Endothelial cell of umbilical vein (primary cell): Measurements from ENCODE around the gene FRY. TPM values are rescaled to one million over a fixed set of nuclear protein-coding genes. Genes with fewer than 3 reads are reported as not detected.

Source experiments
- BruUV-seq: library from RNA; stranded (reverse); fragments of 400-500 nt; replicated peaks from 2 replicates; lab custom pipeline; 2021; lab: Mats Ljungman, UMichigan
- CTCF ChIA-PET: fragments of 300-600, 350-600 bp; sonication (Branson Sonifier 250); formaldehyde crosslinking; loops from one replicate; lab custom pipeline; 2021; ENCODE audit warnings: antibody characterized with exemption, inconsistent platforms; lab: Charles Lee
- POLR2A ChIA-PET: fragments of 300-600, 350-600 bp; sonication (Branson Sonifier 250); formaldehyde crosslinking; loops from one replicate; lab custom pipeline; 2021; ENCODE audit warnings: antibody characterized with exemption, inconsistent platforms; lab: Charles Lee
- DNase-seq: peaks from one replicate; pipeline ENCODE4 v3.0.0-alpha.2; 2011; ENCODE audit warnings: low read depth, low spot score
- FAIRE-seq: peaks from 2 replicates; lab custom pipeline; 2011; peaks lifted over from hg19 to GRCh38; lab: Jason Lieb, UNC
- H2AFZ ChIP-seq: 2 replicates; pipeline ENCODE4 v1.6.0; 2012; ENCODE audit warnings: low read depth, low read length, control low read depth, inconsistent platforms
- H3K27ac ChIP-seq: 2 replicates; pipeline ENCODE4 v1.5.1; 2011; ENCODE audit warnings: low read depth, mild to moderate bottlenecking, control low read depth, low read length, moderate library complexity; ENCODE audit not compliant: insufficient read depth
- H3K27me3 ChIP-seq, 2 experiments: 2 replicates each; pipeline versions ENCODE4 v1.6.0 to v1.6.1; 2011; ENCODE audit warnings: low read length in 2 of 2, mixed read lengths in 1 of 2; ENCODE audit not compliant: control insufficient read depth in 2 of 2, insufficient read depth in 2 of 2
- H3K36me3 ChIP-seq, 2 experiments: 2 replicates in 1 of 2; 3 replicates in 1 of 2; pipeline ENCODE4 v1.5.1; 2011; ENCODE audit warnings: low read length in 2 of 2, mild to moderate bottlenecking in 1 of 2, moderate library complexity in 1 of 2; ENCODE audit not compliant: control insufficient read depth in 2 of 2, insufficient read depth in 2 of 2; ENCODE audit errors: extremely low read depth in 1 of 2
- H3K4me1 ChIP-seq: 3 replicates; pipeline ENCODE4 v1.5.1; 2011; ENCODE audit warnings: mild to moderate bottlenecking, low read length; ENCODE audit not compliant: control insufficient read depth, insufficient read depth; ENCODE audit errors: extremely low read depth
- H3K4me2 ChIP-seq: 2 replicates; pipeline ENCODE4 v1.6.1; 2011; ENCODE audit warnings: low read length, control low read depth, mixed read lengths; ENCODE audit not compliant: insufficient read depth
- H3K4me3 ChIP-seq, 3 experiments: fragments of 200-600 bp in 1 of 3; sonication (generic), shearing (Covaris generic) in 1 of 3; replicated peaks in 1 of 3; 2 replicates each; pipeline ENCODE4 v1.5.1; 2011 to 2016; ENCODE audit warnings: control low read depth in 3 of 3, low read length in 3 of 3, mild to moderate bottlenecking in 2 of 3, inconsistent platforms in 1 of 3, low read depth in 1 of 3, moderate library complexity in 1 of 3; ENCODE audit not compliant: insufficient read depth in 1 of 3
- H3K79me2 ChIP-seq: 2 replicates; pipeline ENCODE4 v1.6.0; 2012; ENCODE audit warnings: low read length, inconsistent platforms; ENCODE audit not compliant: control insufficient read depth, insufficient read depth
- H3K9ac ChIP-seq: replicated peaks from 2 replicates; pipeline ENCODE3; 2011; ENCODE audit warnings: low read length, control low read depth; ENCODE audit not compliant: insufficient read depth; ENCODE audit errors: extremely low read depth
- H3K9me1 ChIP-seq: replicated peaks from 3 replicates; pipeline ENCODE4 v1.6.0; 2011; ENCODE audit warnings: mild to moderate bottlenecking, low read length; ENCODE audit not compliant: control insufficient read depth, insufficient read depth; ENCODE audit errors: extremely low read depth
- H3K9me3 ChIP-seq: replicated peaks from 2 replicates; pipeline ENCODE4 v1.5.1; 2012; ENCODE audit warnings: low read length, inconsistent platforms; ENCODE audit not compliant: control insufficient read depth, insufficient read depth
- H4K20me1 ChIP-seq: replicated peaks from 2 replicates; pipeline ENCODE3; 2011; ENCODE audit warnings: mild to moderate bottlenecking, low read length; ENCODE audit not compliant: control insufficient read depth, insufficient read depth; ENCODE audit errors: extremely low read depth
- CTCF ChIP-seq, 2 donors: IDR thresholded peaks; 1 replicate in 1 of 2; 2 replicates in 1 of 2; pipeline ENCODE4 v1.5.1; 2011; ENCODE audit warnings: low read length in 2 of 2, mild to moderate bottlenecking in 2 of 2, moderate library complexity in 2 of 2, control low read depth in 1 of 2, inconsistent platforms in 1 of 2, low read depth in 1 of 2; ENCODE audit not compliant: insufficient read depth in 1 of 2; ENCODE audit errors: extremely low read depth in 1 of 2
- EZH2 ChIP-seq: IDR thresholded peaks from 2 replicates; pipeline ENCODE4 v1.6.1; 2012; ENCODE audit warnings: borderline replicate concordance, low read depth, mild to moderate bottlenecking, moderate library complexity, low read length, inconsistent platforms; ENCODE audit not compliant: severe bottlenecking
- FOS ChIP-seq: IDR thresholded peaks from 2 replicates; pipeline ENCODE4 v1.6.1; 2011; ENCODE audit warnings: mild to moderate bottlenecking, low read length, moderate library complexity, borderline replicate concordance; ENCODE audit not compliant: insufficient read depth
- GATA2 ChIP-seq: IDR thresholded peaks from 2 replicates; pipeline ENCODE4 v1.7.0; 2011; ENCODE audit warnings: low read depth, mild to moderate bottlenecking, moderate library complexity, mixed read lengths, low read length; ENCODE audit not compliant: insufficient read length, insufficient read depth
- JUN ChIP-seq: IDR thresholded peaks from 2 replicates; pipeline ENCODE4 v1.6.1; 2011; ENCODE audit warnings: borderline replicate concordance, low read depth; ENCODE audit not compliant: insufficient read length, insufficient read depth
- MAX ChIP-seq: IDR thresholded peaks from 2 replicates; pipeline ENCODE4 v1.6.1; 2011; ENCODE audit not compliant: insufficient read depth, insufficient read length
- MYC ChIP-seq: IDR thresholded peaks from one replicate; pipeline ENCODE4 v1.6.1; 2011; ENCODE audit warnings: mild to moderate bottlenecking, low read depth, low read length
- POLR2A ChIP-seq: IDR thresholded peaks from 2 replicates; pipeline ENCODE4 v1.6.1; 2012; ENCODE audit warnings: low read depth, mild to moderate bottlenecking, control low read depth, low read length
- POLR2AphosphoS5 ChIP-seq: IDR thresholded peaks from 2 replicates; pipeline ENCODE4 v1.6.1; 2012; ENCODE audit warnings: low read depth, mild to moderate bottlenecking, control low read depth, low read length, moderate library complexity; ENCODE audit not compliant: insufficient read depth
- dilution Hi-C: fragments of 300-500 bp; cut with MboI; formaldehyde crosslinking; loops from one replicate; pipeline ENCODE4 v1.15.0; 2019; ENCODE audit warnings: low sequenced_read_pairs; ENCODE audit not compliant: extremely low pct_ligation_motif_present
- intact Hi-C: fragments of 100-400 bp; cut with micrococcal nuclease; formaldehyde crosslinking; loops from one replicate; pipeline ENCODE4 v1.10.0; 2022
- polyA plus RNA-seq, 4 experiments: library from polyadenylated mRNA; depleted of rRNA in 3 of 4; stranded (reverse) in 3 of 4; unstranded in 1 of 4; fragments of >200 nt; gene quantifications; 2 replicates each; pipeline versions ENCODE4 v1.2.1 to v1.2.3, GENCODE V29; 2011 to 2012; ENCODE audit warnings: missing spikeins in 1 of 4
- total RNA-seq: library from RNA; stranded (reverse); gene quantifications from 2 replicates; pipeline ENCODE4 v1.2.3, GENCODE V29; 2021

The FRY gene
- total and polyA plus RNA-seq, 2 donors (not counting 3 experiments of a cell fraction or from before 2014, with no cell fraction given), result 57.3 to 75.8 TPM

- Histone ChIP-seq H3K9me3 (no peaks in the 10 kb centered on the region), H3K9ac (no peak overlapping the region), H3K27ac (no peak overlapping the region), H2AFZ (no peak overlapping the region), H3K4me2 (no peak overlapping the region), H3K27me3 (peaks cover 0 to 1% of the 10 kb centered on the region in 2 experiments), H3K79me2 (no peaks in the 10 kb centered on the region), H3K36me3 (peaks cover 0 to 3% of the 10 kb centered on the region in 2 experiments), H4K20me1 (no peaks in the 10 kb centered on the region), H3K9me1 (no peaks in the 10 kb centered on the region), H3K4me1 (no peaks in the 10 kb centered on the region), H3K4me3 (no peak overlapping the region)
- intact Hi-C loops (no loop called here), dilution Hi-C loops (no loop called here)
- no peak for TF ChIP-seq POLR2AphosphoS5
- no peak for TF ChIP-seq EZH2
- no peak for TF ChIP-seq POLR2A
- no peak for TF ChIP-seq CTCF (IDR thresholded peaks at IDR 0.05; ENCODE audit: extremely low read depth in 1 of 2, insufficient read depth in 1 of 2, low read depth in 1 of 2, low read length in 2 of 2)
- no peak for TF ChIP-seq FOS
- no peak for TF ChIP-seq MAX
- no peak for TF ChIP-seq JUN
- TF ChIP-seq MYC, result no peak
- no peak for TF ChIP-seq GATA2
- DNase-seq, result peak; percentile 50
- no TSS peak for BruUV-seq
- POLR2A ChIA-PET, result no interaction called here
- CTCF ChIA-PET, result interaction anchor here (0.8 to 2.2 kb wide), 3 partner anchors 9 to 41 kb away, joined by 3 to 8 read pairs (median 4); no protein-coding TSS in a partner anchor
- FAIRE-seq, result peak; percentile 55
Measured at GRCh38 chr13:32205431-32206096, 174.0 kb downstream of the FRY start.
